SU-DHL-6 (cell line): ENCODE results near the gene TADA2B.

Experiments
- H2AFZ ChIP-seq: fragments of 200-600 bp; sonication (generic); 2 replicates; pipeline ENCODE4 v1.6.1; 2014; ENCODE audit warnings: low read depth, mild to moderate bottlenecking, moderate library complexity, mixed read lengths, antibody characterized with exemption, low read length; ENCODE audit not compliant: severe bottlenecking
- H3F3A ChIP-seq: fragments of 200-600 bp; shearing (Covaris generic); 2 replicates; pipeline ENCODE4 v1.6.0; 2016; ENCODE audit warnings: antibody characterized with exemption, mild to moderate bottlenecking; ENCODE audit not compliant: insufficient read depth
- H3K27ac ChIP-seq: fragments of 200-600 bp; sonication (generic); 2 replicates; pipeline ENCODE4 v1.5.1; 2016; ENCODE audit warnings: low read depth, mild to moderate bottlenecking, low read length, moderate library complexity, mixed read lengths
- H3K27me3 ChIP-seq: fragments of 200-600 bp; sonication (generic), shearing (Covaris generic); 2 replicates; pipeline ENCODE4 v1.6.0; 2014; ENCODE audit warnings: mild to moderate bottlenecking, low read length
- H3K36me3 ChIP-seq: fragments of 200-600 bp; sonication (generic); 2 replicates; pipeline ENCODE4 v1.6.1; 2014; ENCODE audit warnings: mild to moderate bottlenecking, low read length, mixed read lengths
- H3K4me2 ChIP-seq: fragments of 300-600, 200-600 bp; shearing (Covaris generic), sonication (generic); 2 replicates; pipeline ENCODE4 v1.6.0; 2014; ENCODE audit warnings: low read length, low read depth, mild to moderate bottlenecking; ENCODE audit not compliant: poor library complexity, severe bottlenecking
- H3K4me3 ChIP-seq: fragments of 200-600 bp; sonication (generic); 2 replicates; pipeline ENCODE4 v1.5.1; 2014; ENCODE audit warnings: antibody characterized with exemption, low read length, mild to moderate bottlenecking, mixed read lengths; ENCODE audit not compliant: insufficient read depth, poor library complexity, severe bottlenecking
- H3K79me2 ChIP-seq: fragments of 200-600 bp; sonication (generic); 2 replicates; pipeline ENCODE4 v1.6.1; 2014; ENCODE audit warnings: mild to moderate bottlenecking, low read length, moderate library complexity; ENCODE audit not compliant: insufficient read depth
- H3K9ac ChIP-seq: fragments of 200-600 bp; sonication (generic); 2 replicates; pipeline ENCODE4 v1.7.0; 2014; ENCODE audit warnings: mild to moderate bottlenecking, low read length
- H3K9me2 ChIP-seq: fragments of 200-600 bp; sonication (generic); replicated peaks from 2 replicates; pipeline ENCODE4 v1.6.1; 2014; ENCODE audit warnings: low read length; ENCODE audit not compliant: insufficient read depth
- H3K9me3 ChIP-seq: fragments of 200-600 bp; sonication (generic); 2 replicates; pipeline ENCODE4 v1.6.1; 2014; ENCODE audit warnings: low read length, mixed read lengths; ENCODE audit not compliant: insufficient read depth
- H4K20me1 ChIP-seq: fragments of 200-600 bp; sonication (generic); 2 replicates; pipeline ENCODE4 v1.6.1; 2014; ENCODE audit warnings: low read depth, mild to moderate bottlenecking, antibody characterized with exemption, low read length, moderate library complexity, mixed read lengths
- EZH2phosphoT487 ChIP-seq: fragments of 200-600 bp; sonication (generic), shearing (Covaris generic); conservative IDR thresholded peaks from 2 replicates; pipeline ENCODE4 v1.6.1; 2018; ENCODE audit warnings: mild to moderate bottlenecking, antibody characterized with exemption, low read length, moderate library complexity, mixed read lengths
- TF ChIP-seq, protein P1 (sequence below): fragments of 200-600 bp; sonication (generic); IDR thresholded peaks from one replicate; pipeline ENCODE4 v1.5.1; 2017; ENCODE audit warnings: antibody characterized with exemption, mild to moderate bottlenecking, low read length, moderate library complexity; ENCODE audit not compliant: insufficient read depth, poor library complexity, severe bottlenecking

Gene TADA2B

DNA sequence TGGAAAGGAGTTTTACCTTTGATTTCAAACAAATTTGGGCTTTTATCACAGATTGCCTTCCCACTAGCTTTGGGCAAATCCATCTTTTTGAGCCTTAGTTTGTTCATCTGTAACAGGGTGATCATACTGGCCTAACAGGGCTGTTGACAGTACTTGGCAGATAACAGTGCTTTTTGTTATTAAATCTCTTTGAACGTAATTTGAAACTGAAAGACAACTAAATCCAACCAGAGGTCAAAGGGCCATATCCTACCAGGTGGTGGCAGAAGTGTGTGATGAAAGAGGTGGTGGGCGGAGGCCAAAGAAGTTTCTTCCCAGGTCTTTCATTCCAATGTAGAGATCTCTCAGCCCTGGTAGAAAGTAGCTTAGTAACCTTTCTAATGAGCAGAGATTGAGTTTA is 35.2 kb upstream of the TADA2B start:
- Histone ChIP-seq H3K4me2 (no peak overlapping the region), H3K4me3 (no peak overlapping the region), H3K9me3 (no peaks in the 10 kb centered on the region), H3F3A (no peaks in the 10 kb centered on the region), H3K27me3 (no peaks in the 10 kb centered on the region), H3K36me3 (0 out of 2 replicates have a peak, but pooled peaks cover 4% of the 10 kb centered on the region), H3K9me2 (no peaks in the 10 kb centered on the region), H3K27ac (no peak overlapping the region), H3K79me2 (no peaks in the 10 kb centered on the region), H4K20me1 (no peaks in the 10 kb centered on the region), H2AFZ (no peak overlapping the region), H3K9ac (no peak overlapping the region)
- TF ChIP-seq EZH2phosphoT487: no peak
- TF ChIP-seq, protein P1, sequence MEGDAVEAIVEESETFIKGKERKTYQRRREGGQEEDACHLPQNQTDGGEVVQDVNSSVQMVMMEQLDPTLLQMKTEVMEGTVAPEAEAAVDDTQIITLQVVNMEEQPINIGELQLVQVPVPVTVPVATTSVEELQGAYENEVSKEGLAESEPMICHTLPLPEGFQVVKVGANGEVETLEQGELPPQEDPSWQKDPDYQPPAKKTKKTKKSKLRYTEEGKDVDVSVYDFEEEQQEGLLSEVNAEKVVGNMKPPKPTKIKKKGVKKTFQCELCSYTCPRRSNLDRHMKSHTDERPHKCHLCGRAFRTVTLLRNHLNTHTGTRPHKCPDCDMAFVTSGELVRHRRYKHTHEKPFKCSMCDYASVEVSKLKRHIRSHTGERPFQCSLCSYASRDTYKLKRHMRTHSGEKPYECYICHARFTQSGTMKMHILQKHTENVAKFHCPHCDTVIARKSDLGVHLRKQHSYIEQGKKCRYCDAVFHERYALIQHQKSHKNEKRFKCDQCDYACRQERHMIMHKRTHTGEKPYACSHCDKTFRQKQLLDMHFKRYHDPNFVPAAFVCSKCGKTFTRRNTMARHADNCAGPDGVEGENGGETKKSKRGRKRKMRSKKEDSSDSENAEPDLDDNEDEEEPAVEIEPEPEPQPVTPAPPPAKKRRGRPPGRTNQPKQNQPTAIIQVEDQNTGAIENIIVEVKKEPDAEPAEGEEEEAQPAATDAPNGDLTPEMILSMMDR: no peak

DNA sequence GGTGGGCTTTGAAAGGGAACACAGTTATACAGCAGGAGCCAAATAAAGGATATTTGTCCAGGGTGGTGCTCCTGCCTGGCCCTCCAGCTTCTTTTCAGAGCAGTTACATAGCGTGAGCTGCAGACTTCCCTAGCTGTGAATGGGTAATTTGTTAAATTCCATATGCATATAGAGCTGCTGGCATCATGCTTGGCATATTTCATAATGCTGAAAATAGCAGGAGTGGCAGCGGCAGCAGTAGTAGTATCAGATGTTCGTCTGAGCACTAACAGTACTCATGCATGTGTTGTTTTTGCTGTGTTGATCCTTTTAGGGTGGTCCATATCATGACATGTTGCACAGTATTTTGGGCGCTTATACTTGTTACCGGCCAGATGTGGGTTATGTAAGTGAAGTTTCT is 33.6 kb upstream of the TADA2B start:
- TF ChIP-seq, protein P1: no peak
- no peak for TF ChIP-seq EZH2phosphoT487
- Histone ChIP-seq H3K9me2 (no peaks in the 10 kb centered on the region), H3K9ac (no peak overlapping the region), H3K79me2 (no peaks in the 10 kb centered on the region), H3K27ac (no peak overlapping the region), H4K20me1 (no peaks in the 10 kb centered on the region), H3K9me3 (no peaks in the 10 kb centered on the region), H3K4me3 (no peak overlapping the region), H3K4me2 (no peak overlapping the region), H3K36me3 (0 out of 2 replicates have a peak, but pooled peaks cover 5% of the 10 kb centered on the region), H3K27me3 (no peaks in the 10 kb centered on the region), H2AFZ (no peak overlapping the region), H3F3A (no peaks in the 10 kb centered on the region)

DNA sequence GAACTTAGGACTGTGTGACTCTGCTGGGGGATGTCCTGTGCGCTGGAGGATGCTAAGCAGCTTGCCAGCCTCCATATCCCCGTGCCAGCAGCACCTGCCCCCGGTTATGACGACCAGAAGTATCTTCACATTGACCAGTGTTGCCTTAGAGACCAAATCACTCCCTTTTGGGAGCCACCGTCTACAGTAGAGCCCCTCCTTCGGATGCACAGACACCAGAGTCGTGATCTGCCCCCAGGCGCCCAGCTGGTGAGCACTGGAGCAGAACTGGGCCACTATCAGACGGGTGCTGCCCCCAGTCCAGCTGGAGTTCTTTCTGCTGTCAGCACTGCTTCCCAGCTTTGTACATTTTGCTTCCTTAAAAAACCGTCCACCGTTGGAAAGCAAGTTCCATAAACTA is 30.0 kb upstream of the TADA2B start:
- no peaks in the 10 kb centered on the region for H3K27me3 ChIP-seq
- no peaks in the 10 kb centered on the region for H4K20me1 ChIP-seq
- no peak overlapping the region for H2AFZ ChIP-seq
- no peaks in the 10 kb centered on the region for H3K9me2 ChIP-seq
- no peaks in the 10 kb centered on the region for H3K9me3 ChIP-seq
- 0 out of 2 replicates have a peak, but pooled peaks cover 7% of the 10 kb centered on the region for H3K36me3 ChIP-seq
- H3K27ac ChIP-seq: no peak overlapping the region
- no peak overlapping the region for H3K4me2 ChIP-seq
- TF ChIP-seq, protein P1: no peak
- no peak for TF ChIP-seq EZH2phosphoT487
- no peaks in the 10 kb centered on the region for H3K79me2 ChIP-seq
- no peaks in the 10 kb centered on the region for H3F3A ChIP-seq
- no peak overlapping the region for H3K9ac ChIP-seq
- H3K4me3 ChIP-seq: no peak overlapping the region
